Gastrocnemius medialis (tissue), 4 donors: ENCODE results near the gene E2F4.

ENCODE experiments used
- CTCF ChIP-seq, 5 experiments: fragments of 450-650 bp in 3 of 5; fragments of 200-600 bp in 2 of 5; sonication (generic) in 2 of 5; IDR thresholded peaks in 4 of 5; conservative IDR thresholded peaks in 1 of 5; 1 replicate in 4 of 5; 2 replicates in 1 of 5; pipeline ENCODE4 v1.5.1; 2016 to 2019; ENCODE audit warnings: antibody characterized with exemption in 5 of 5, mild to moderate bottlenecking in 3 of 5, moderate library complexity in 3 of 5
- POLR2A ChIP-seq, 2 donors: fragments of 450-650 bp; IDR thresholded peaks; one replicate each; pipeline ENCODE4 v1.6.1; 2017; ENCODE audit warnings: antibody characterized with exemption in 2 of 2, mild to moderate bottlenecking in 2 of 2, moderate library complexity in 2 of 2

DNA sequence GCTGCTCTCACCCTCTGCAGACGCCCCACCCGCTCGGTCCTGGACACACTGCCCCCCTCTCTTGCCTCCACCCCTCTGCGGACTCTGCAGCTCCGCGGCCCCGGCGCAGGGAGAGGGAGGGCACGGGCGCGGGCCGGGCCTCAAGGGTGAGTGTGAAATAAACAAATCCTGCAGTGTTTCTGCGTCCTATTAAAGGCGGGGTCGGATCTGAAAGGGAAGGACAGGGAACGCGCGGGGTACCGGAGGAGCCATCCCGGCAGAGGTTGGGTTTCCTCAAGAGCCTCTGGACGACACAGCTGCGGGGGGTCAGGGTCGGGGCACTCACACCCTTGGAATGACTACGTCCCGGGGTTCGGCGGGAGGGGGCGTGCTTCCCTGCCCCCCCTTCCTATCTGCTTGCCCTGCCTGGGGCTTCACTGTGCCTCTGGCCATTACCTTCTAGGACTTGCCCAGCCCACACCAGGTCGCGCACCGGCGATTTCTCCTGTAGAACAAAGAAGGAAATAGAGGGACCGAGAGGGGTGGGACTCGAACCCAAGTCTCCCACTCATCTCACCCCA lies 27.9 kb upstream of the E2F4 start:
- TF ChIP-seq CTCF (IDR thresholded peaks at IDR 0.05 in 4 of 5, conservative IDR thresholded peaks at IDR 0.05 in 1 of 5) (no peak), POLR2A (IDR thresholded peaks at IDR 0.05) (no peak)
